ENCODE data around the gene IL17B.

Gene IL17B

DNA sequence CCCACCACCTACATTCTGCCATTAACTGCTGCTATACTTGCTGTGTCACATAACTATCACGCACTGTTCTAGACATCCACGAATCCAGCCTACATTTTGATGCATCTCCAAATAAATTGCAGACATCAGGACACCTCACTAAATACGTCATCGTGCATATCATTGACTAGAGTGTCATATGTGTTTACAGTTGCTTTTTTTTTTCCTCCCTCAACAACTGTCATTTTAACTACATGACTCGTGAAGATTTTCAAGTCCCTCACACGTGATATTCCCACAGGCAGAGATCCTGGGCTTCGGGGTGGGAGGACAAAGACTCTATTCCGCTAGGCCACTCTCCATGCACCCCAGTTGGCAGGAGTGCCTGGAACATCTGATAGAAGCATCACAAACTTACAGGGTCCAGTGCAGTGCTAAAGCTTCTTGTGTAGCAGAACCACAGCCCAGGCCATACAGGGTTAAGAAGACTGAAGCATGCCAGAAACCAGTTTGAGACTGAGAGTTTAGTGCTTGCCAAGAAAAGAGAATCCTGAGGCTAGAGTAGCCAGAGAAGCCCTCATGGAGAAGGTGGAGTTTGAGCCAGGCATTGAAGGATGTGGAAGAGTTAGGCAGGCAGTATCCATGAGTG is 20.1 kb downstream of the IL17B start:
- DNase-seq (ENCODE audit: low read depth, low spot score) = no peak

DNA sequence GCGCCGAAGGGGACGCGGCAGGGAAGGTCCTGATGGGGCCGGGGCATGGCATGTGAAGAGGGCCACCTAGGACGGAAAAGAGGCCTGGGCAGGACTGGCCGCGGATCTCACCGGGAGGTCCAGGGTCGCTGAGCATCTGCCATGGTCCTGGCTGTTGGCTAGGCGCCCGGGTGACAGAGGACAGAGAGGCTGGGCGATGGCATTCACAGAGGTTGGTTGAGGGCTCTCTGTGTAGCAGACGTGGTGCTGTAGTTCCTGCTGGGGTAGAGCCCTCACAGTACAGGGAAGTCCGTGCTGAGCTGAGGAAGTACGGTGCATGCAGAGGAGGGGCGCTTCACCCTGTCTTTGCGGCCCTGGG is 20.8 kb downstream of the IL17B start:
- peak; percentile 36 for DNase-seq (ENCODE audit: low read depth, low spot score)

DNA sequence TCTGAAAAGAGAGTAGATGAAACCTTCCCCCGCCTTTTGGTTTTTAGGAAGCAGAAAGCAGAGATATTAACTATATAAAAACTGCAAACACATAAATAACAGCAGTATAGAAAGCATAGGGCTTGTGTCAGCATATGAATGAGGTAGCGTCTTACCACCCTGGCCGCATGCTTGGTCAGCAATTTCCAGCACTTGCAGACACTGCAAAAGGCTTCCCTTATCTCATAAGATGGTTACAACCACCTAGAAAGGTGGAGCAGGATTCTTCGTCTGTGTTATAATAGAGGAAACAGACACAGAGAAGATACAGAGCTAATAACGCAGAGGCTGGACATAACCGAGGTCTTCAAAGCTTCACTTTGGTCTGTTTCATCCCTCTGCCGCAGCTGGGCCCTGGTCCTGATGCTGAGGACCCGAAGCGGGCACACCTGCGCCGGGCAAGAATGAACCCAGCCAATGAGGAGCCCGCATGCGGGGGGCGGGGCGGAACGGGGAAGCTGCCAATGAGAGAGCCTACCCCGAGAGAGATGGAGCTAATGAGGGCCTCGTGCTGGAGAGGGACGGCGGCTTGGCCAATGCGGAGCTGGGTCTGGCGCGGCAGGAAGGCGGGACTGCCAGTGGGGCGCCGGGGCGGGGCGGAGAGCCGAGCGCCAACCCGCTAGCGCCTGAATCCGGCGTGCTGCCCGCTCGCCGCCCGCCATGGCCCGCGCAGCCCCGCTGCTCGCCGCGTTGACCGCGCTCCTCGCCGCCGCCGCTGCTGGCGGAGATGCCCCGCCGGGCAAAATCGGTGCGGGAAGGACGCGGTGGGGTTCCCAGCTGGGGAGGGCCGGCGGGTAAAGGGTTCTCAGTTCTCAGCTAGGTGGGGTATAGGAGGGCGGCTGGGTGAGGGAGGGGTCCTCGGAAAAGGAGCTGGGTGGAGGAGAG is 21.5 kb downstream of the IL17B start, which contains the start of gene PCYOX1L:
PCYOX1L (plus strand) TSS at position 677 of the 924 bp plus-strand sequence; CDS start at position 700, 23 bp downstream.
- peak; percentile 98 for DNase-seq (ENCODE audit: low read depth, low spot score)

DNA sequence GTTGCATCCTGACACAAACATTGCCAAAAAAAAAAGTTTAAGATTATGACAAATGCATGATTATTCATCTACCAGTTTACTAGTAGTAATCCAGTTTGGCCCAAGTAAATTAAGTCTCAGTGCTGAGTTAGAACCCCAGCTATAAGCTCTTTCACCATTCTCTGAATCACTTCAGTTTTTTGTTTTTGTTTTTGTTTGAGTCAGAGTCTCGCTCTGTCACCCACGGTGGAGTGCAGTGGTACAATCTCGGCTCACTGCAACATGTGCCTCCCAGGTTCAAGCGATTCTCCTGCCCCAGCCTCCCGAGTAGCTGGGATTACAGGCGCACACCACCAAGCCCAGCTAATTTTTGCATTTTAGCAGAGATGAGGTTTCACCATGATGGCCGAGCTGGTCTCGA is 22.7 kb downstream of the IL17B start:
- no peak for DNase-seq (ENCODE audit: low read depth, low spot score)

DNA sequence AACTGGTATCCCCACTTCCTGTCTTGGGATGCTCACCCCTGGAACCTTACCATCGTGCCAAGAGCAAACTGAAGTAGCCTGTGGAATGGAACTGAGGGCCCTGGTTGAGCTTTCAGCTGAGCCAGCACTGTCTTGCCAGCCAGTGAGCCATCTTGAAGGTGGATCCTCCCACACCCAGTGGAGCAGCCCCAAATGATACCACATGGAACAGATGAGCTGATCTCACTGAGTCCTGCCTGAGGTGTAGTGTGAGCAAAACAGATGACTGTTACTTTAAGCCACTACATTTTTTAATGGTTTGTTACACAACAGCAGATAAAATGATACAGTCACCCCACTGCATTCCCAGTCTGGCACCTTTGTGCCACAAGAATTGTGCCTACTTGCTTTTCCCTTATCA is 23.4 kb downstream of the IL17B start:
- DNase-seq (ENCODE audit: low read depth, low spot score) = no peak

DNA sequence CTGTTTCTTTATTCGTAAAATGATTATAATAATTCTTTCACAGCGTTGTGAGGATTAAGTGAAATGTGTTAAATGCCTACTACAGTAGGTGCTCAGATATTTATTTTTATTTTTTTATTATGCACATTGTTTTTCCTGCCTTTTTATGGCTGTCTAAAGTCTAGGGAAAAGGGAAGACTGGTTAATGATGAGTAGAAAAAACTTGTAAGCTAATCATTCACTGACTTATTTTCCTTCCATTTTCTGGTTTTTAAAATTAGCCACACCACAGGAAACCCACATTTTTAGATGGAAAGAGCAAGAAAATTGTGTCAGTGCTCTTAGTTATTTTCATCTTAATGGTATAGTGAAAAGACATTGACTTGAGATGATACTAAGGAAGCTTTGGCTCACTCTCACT is 25.2 kb downstream of the IL17B start:
- no peak for DNase-seq (ENCODE audit: low read depth, low spot score)

DNA sequence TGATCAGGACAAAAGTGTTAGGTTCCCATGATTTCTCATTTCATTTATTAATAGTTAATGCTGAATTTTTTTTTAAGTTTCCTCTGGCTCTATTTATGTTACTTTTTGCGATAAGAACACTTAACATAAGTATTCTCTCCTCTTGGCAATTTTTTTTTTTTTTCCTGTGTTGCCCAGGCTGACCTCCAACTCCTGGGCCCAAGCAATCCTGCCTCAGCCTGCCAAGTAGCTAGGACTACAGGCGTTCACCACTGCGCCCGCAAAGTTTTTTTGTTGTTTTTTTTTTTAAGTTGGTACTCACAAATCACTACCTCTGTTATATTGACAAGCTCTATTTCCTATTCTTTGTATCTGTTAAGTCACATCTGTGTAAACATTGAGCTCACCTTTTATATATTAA is 26.9 kb downstream of the IL17B start:
- no peak for DNase-seq (ENCODE audit: low read depth, low spot score)

DNA sequence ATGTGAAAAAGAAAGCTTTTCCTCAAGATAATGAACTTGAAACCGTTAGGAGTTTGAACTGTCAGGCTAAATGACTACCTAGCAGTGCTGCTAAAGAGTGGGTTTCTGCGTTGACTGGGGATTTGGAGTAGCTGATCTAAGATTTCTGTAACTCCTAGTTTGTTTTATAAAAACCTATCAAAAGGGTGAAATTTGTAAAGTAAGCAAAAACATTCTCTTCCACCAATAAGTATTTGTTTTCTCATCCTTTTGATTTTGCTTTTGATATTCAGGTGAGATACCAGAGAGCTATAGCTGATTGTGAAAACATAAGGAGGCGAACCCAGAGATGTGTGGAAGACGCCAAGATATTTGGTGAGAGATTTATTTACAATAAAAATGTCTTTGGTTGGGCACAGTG is 29.7 kb downstream of the IL17B start:
- no peak for DNase-seq (ENCODE audit: low read depth, low spot score)

DNA sequence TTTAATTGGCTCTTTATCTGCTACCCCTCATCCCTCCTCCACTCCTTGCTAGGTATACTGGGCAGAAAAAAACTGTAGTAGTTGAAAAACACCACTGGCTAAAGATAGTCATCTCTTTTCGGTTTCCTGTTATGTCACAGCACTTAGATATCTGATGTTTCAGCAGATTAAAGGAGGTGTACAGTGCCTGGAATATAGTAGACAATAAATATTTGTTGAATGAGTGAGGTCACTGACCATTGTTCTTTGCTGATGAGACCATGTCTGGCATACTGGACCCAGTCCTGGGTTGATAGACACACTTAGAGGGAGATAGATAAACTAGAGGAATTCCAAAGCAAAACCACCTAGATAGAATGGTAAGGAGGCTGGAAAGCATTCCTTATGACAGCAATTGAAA is 30.6 kb downstream of the IL17B start:
- no peak for DNase-seq (ENCODE audit: low read depth, low spot score)

DNA sequence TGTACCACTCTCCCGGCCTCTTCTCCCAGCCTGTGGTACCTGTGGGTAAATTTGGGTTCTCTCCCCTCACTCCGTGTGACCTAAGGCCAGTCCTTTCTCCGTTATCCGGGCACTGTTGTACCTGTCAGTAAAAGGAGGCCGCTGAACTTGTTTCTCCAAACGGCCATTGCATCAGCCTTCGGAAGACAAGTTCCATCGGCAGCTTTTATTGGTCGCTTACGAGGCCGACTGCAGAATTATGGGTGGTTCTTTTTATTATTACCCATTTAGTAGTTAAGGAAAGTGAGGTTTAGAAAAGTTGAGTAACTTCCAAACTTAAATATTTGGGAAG is 33.2 kb downstream of the IL17B start:
- peak; percentile 46 for DNase-seq (ENCODE audit: low read depth, low spot score)

DNA sequence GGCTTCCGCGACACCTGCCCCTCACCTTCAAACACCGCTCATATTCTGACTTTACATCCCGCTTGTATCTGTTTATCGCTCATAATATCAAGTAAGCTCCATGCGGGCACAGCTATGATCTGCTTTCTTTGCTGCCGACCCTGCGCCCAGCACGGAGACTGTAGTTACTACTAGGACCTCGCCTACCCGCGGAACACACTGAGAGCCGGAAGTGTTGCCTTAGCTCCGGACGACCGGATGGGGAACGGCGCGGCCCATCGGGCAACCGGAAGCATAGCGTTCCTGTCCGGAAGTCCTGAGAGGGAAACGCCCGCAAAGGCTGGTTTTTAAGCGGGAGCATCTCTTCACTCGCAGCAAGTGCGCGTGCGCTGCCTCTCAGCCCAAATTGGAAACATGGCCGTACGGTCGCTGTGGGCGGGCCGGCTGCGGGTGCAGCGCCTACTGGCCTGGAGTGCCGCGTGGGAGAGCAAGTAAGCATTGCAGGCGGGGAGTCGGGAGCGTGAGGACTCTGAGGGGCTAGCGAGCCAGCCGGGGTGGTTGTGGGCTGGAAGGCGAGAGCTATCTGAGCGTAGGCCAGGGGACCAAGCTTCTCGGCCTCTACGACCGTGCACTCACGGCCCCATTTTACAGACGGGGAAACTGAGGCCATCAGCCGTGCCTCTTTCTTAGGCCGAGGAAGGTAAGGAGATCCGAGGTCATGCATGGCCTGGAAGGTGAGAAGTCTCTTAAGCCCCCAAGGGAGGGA is 33.8 kb downstream of the IL17B start, which contains the start of gene GRPEL2:
GRPEL2 (plus strand) TSS at position 353 of the 745 bp plus-strand sequence; CDS start at position 394, 41 bp downstream.
- peak; percentile 98 for DNase-seq (ENCODE audit: low read depth, low spot score)

DNA sequence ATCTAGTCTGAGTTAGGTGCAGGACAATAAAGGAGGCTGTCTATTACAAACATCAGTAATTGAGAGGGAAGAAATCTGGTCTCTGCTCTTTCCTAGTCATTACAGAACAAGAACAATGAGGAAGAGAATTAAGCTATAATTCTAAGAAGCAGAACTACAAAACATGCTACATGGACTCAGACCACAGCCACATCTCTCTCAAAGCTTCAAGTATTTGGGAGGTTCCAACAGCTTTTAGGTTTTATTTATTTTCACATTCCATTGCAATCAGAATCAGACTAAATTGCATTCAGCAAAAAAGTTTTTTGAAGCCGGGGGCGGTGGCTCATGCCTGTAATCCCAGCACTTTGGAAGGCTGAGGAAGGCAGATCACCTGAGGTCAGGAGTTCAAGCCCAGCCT is 34.9 kb downstream of the IL17B start:
- no peak for DNase-seq (ENCODE audit: low read depth, low spot score)

DNA sequence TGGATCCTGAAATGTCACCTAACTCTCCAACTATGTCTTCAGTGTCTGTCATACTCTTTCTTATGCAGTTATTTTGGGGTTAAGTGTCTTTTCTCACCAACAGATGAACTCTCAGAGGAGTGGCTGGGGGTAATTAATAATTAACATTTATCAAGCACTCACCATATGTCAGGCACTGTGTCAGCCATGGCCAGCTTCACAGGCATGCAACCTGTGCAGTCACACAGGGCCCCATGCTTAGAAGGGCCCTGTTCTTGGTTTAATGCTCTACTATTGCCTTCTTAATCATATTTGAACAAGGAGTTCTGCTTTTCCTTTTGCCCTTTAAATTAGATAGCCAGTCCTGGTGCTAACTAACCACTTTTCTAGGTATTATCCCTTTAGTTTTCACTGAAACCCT is 37.2 kb downstream of the IL17B start:
- DNase-seq (ENCODE audit: low read depth, low spot score) = no peak

DNA sequence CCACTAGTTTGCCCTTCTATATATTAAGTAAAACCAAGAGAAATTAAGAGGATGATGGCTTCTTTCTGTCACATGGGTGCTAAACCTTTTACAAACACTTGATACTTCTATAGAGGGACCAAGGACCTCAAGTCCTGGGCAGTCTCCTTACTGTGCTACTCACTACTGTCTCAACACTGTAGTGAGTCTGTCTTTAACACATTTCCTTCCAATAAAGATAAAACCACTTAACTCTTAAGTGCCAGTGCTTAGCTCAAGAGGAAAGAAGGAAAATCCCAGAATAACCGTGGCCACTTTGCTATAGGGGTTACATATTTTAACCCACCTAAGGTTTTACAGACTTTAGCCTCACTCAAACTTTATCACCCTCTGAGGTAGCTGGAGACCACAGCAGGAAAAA is 38.2 kb downstream of the IL17B start:
- no peak for DNase-seq (ENCODE audit: low read depth, low spot score)

DNA sequence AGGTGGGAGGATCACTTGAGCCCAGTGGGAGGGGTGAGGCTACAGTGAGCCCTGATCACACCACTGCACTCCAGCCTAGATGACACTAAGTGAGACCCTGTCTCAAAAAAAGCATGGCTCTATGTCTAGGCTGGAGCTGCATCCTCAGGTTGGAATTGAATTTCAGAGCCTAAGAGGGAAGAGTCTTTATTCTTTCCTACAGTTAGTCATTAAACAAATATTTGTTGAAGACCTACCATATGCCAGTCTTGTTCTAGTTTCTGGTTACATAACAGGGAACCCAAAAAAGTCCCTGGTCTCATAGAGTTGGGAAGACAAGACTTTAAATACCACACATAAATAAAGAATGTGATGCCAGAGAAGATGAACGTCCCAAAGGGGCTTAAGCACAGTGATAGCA is 40.7 kb downstream of the IL17B start:
- no peak for DNase-seq (ENCODE audit: low read depth, low spot score)

DNA sequence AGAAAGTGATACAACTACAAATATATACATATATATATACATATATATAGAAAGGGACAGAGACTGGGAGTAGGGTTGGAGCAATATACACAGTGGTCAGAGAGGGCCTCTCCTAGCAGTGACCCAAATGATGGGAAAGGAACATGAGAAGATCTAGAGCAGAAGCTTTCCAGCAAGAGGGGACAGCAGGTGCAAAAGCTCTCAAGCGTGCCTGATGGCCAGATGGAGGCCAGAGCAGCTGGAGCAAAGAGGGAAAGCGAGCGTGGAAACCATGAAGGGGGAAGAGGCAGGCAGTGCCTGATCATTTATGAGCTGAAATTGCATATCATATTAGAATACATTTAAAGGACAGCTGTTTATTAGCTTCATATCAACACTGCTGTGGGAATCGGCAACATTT is 41.4 kb downstream of the IL17B start:
- DNase-seq (ENCODE audit: low read depth, low spot score) = no peak

DNA sequence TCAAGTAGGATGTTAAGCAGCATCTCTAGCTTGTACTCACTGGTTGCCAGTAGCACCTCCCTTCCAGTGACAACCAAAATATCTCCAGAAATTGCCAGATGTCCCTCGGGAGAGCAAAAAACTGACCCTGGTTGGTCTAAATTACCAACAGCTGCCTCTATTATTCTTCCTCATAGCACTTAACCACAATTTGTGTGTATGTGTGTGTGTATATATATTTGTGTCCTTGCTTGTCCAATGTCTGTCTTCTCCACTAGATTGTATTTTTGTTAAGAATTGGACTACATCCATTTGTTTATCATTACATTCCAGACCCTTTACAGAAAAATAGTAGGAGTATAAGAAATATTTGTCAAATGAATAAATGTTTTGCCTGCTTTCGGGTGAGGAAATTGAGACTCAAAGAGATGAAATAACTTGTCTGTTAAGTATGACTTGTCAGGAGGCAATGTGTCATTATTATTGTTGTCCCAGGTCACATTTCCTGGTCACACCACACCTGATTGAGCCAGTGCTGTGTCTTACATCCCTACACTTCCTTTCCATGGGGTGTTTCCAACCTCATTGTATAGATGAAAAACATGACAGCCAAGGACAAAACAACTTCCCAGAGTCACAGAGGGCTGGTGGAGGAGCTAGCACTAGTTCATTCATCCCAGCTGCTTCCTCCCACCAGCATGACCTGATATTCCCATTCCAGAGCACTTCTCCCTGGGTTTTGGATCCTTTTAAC is 45.2 kb downstream of the IL17B start:
- DNase-seq (ENCODE audit: low read depth, low spot score) = no peak

DNA sequence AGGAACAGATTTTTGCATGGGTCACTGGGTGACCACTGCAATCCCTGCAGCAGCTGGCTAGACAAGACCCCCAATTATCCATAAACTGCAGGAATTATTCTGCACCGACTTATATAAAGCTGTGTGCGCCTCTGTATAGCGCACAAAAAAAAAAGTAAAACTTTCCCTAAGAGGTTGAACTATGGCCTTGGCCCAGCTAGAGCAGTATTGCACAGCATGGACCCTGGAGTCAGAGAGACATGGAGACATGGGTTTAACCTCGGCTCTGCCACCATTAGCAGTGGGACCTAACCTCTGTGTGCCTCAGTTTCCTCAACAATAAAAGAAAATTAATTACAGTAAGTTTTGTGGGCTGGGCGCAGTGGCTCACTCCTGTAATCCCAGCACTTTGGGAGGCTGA is 50.9 kb downstream of the IL17B start:
- DNase-seq (ENCODE audit: low read depth, low spot score) = no peak

DNA sequence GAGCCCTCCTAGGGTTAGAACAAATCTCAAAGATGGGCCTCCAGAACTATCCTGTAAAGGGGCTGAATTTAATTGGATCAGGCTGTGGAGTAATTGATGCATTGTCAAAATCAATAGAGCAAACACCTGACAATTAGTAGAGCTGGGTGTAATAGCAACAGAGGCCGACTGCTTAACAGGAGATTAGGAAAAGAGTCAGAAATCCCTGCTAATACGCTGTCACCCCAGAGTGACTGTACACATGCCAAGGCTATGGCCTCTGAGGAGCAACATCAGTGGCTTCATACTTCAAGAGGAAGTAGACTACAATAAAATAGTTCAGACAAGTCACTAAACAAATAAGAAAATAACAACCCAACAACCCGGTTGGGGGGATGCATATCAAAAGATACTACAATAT is 52.5 kb downstream of the IL17B start:
- no peak for DNase-seq (ENCODE audit: low read depth, low spot score)

DNA sequence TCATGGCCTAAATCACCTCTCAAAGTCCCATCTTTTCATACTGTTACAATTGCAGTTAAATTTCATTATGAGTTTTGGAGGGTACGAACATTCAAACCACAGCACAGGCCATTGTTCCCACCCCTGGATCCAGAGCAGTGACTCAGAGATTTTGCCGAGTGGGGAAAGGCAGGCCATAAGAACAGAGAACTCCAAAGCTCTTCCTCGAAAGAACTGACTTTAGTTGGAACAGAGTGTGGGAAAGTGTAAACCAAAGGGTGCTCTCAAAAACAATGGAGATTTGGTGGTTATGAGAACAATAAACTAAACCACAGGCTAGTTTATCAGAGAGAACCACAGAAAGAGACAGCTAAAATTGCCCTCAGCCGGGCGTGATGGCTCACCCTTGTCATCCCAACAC is 53.2 kb downstream of the IL17B start:
- DNase-seq (ENCODE audit: low read depth, low spot score) = peak; percentile 59

DNA sequence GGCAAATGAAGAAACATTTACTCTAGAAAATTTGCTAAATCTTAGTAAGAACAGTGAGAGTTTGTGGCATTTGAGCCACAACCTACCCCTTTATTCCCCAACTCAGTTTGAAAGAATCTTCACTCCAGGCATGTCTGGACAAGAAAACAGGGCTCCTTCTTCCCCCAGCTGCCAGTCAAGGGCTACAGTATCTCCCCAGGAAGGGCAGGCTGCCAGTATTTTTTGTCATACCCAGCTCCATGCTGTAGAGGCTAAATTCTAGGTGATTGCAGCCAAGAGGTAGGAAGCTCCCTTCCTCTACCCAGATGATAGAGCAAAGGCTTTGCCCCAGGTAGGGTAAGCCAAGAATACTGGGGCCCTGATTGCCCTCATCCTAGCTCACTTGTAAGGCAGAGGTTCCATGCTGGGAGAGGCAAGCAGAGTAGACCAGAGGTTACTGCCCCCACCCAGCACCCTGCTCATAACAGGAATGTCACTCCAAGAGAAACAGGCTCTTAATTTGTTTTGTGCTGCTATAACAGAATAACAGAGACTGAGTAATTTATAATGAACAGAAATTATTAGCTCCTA is 53.8 kb downstream of the IL17B start:
- DNase-seq (ENCODE audit: low read depth, low spot score) = peak; percentile 36
